Activated CD4-positive, alpha-beta T cell treated with anti-CD3 and anti-CD28 coated beads, Interleukin-2, amount 10 ng/mL, durations not matched to agents 7 days and 5 days (primary cell): Measurements from ENCODE around the gene ZFP36L2. TPM values are rescaled to one million over a fixed set of nuclear protein-coding genes. Genes with fewer than 3 reads are reported as not detected.

Experiments used
- CTCF ChIA-PET: fragments of 350-600 bp; sonication (Branson Sonifier 250); formaldehyde crosslinking; loops from one replicate; lab custom pipeline; 2021; ENCODE audit warnings: antibody characterized with exemption; lab: Charles Lee
- POLR2A ChIA-PET: fragments of 350-600 bp; sonication (Branson Sonifier 250); formaldehyde crosslinking; loops from one replicate; lab custom pipeline; 2021; ENCODE audit warnings: antibody characterized with exemption; lab: Charles Lee
- DNase-seq: peaks from one replicate; pipeline ENCODE4 v3.0.0-alpha.2; 2020
- H3K27ac Mint-ChIP-seq: one replicate; pipeline ENCODE4 v1.8.0; 2021; ENCODE audit warnings: mild to moderate bottlenecking, moderate library complexity, mixed read lengths
- H3K27me3 Mint-ChIP-seq: one replicate; pipeline ENCODE4 v1.8.0; 2021; ENCODE audit warnings: mixed read lengths
- H3K36me3 Mint-ChIP-seq: one replicate; pipeline ENCODE4 v1.8.0; 2021; ENCODE audit warnings: low read depth, mixed read lengths
- H3K4me1 Mint-ChIP-seq: one replicate; pipeline ENCODE4 v1.8.0; 2021; ENCODE audit warnings: mixed read lengths
- H3K4me3 Mint-ChIP-seq: one replicate; pipeline ENCODE4 v1.8.0; 2021; ENCODE audit warnings: mild to moderate bottlenecking, moderate library complexity, mixed read lengths
- H3K9me3 Mint-ChIP-seq: one replicate; pipeline ENCODE4 v1.8.0; 2021; ENCODE audit warnings: mixed read lengths
- total RNA-seq, 2 experiments: library from RNA; stranded (reverse); gene quantifications; one replicate each; pipeline ENCODE4 v1.2.3, GENCODE V29; 2021

The ZFP36L2 gene
- total RNA-seq, 2 experiments from 2014 or later: 210 to 228 TPM

GRCh38 chr2:43265001-43265400, 38.6 kb upstream of the ZFP36L2 start:
- no peak for DNase-seq
- Mint-ChIP-seq H3K9me3 (no peaks in the 10 kb centered on the region), H3K4me1 (peaks cover 8% of the 10 kb centered on the region), H3K27ac (no peak overlapping the region), H3K27me3 (no peaks in the 10 kb centered on the region), H3K4me3 (no peak overlapping the region), H3K36me3 (no peaks in the 10 kb centered on the region)
- ChIA-PET POLR2A (no interaction called here), CTCF (interaction anchor here (0.5 to 1.5 kb wide), 2 partner anchors 36 to 70 kb away, joined by 3 read pairs; no protein-coding TSS in a partner anchor)

DNA sequence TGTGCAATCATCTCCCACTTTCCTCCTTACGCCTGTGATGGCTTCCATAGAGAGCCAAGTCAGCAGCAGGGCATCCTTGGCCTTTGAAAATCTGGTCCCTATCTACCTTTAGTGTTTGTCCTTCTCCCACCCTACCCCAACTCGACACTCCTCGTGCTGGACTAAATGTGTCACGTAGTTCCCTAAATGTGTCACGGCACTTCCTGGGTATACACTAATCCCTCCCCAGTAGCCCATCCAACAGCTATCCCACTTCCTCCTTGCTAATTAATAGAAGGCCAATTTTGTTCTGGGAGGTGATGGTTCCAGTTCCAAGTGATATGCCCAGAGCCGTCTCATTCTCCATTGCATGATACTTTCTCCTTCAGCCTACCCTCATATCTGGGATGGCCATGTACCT, 36.5 kb upstream of the ZFP36L2 start:
- Mint-ChIP-seq H3K27me3 (no peaks in the 10 kb centered on the region), H3K36me3 (no peaks in the 10 kb centered on the region), H3K4me1 (no peaks in the 10 kb centered on the region), H3K27ac (no peak overlapping the region), H3K9me3 (no peaks in the 10 kb centered on the region), H3K4me3 (no peak overlapping the region)
- ChIA-PET POLR2A (no interaction called here), CTCF (interaction anchor here (0.8 to 0.9 kb wide), 2 partner anchors 136 to 221 kb away, joined by 3 read pairs; no protein-coding TSS in a partner anchor)
- DNase-seq: no peak

DNA sequence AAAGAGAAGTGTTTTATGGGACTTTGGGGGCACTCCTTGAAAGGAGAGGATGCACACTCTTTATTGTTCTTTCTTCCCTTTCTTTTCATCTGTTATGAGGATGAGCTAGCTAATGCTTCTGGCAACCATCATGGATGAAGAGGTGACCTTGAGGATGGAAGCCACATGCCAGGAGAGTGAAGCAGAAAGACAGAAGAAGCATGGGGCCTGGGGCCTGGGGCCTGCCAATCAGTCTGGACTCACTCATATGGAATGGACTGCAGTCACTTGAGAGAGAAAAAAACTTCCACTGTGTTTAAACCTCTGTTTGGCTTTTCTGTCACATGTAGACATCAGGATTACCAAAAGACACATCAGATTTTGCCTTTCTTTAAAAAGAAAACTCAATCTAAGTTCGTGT, 35.8 kb upstream of the ZFP36L2 start:
- Mint-ChIP-seq H3K36me3 (no peaks in the 10 kb centered on the region), H3K9me3 (no peaks in the 10 kb centered on the region), H3K4me3 (no peak overlapping the region), H3K27me3 (no peaks in the 10 kb centered on the region), H3K27ac (no peak overlapping the region), H3K4me1 (no peaks in the 10 kb centered on the region)
- no peak for DNase-seq
- CTCF ChIA-PET: interaction anchor here (0.9 to 1.0 kb wide), 2 partner anchors 135 to 365 kb away, joined by 3 read pairs; no protein-coding TSS in a partner anchor
- POLR2A ChIA-PET: no interaction called here

- Mint-ChIP-seq H3K4me3 (no peak overlapping the region), H3K9me3 (no peaks in the 10 kb centered on the region), H3K27ac (no peak overlapping the region), H3K4me1 (no peaks in the 10 kb centered on the region), H3K36me3 (no peaks in the 10 kb centered on the region), H3K27me3 (no peaks in the 10 kb centered on the region)
- ChIA-PET CTCF (interaction anchor here (1.4 kb wide), 1 partner anchor 14 kb away, joined by 6 read pairs; no protein-coding TSS in a partner anchor), POLR2A (no interaction called here)
- DNase-seq: no peak
Observed at GRCh38 chr2:43259512-43259911, 33.1 kb upstream of the ZFP36L2 start.

DNA sequence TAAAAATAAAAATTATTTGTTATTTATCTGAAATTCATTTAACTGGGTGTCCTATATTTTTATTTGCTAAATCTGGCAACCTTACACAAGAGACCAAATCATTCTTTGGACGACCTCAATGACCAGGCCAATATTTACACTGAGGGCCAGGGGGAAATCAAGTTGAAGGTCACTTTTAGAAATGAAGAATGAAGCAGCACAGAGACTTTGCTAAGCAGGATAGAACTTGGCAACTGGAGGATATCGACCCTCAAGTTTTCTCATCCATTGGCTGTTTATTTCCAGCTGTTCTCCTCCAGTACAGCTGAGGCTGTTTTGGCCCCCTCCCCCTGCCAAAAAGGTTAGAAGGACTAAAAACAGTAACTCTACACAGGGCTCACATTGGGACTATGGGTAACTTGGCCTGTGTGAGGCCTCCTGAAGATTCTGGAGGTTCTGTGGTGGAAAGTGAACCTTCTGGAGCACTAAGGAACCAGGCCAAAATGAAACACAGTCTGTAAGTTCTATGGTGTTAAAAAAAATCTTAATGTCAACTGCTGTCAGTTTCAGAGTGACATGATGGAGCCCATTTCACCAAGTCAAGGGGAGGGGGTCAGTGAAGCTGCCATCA, 32.2 kb upstream of the ZFP36L2 start:
- no peak overlapping the region for H3K27ac Mint-ChIP-seq
- no peaks in the 10 kb centered on the region for H3K27me3 Mint-ChIP-seq
- H3K9me3 Mint-ChIP-seq: no peaks in the 10 kb centered on the region
- H3K4me1 Mint-ChIP-seq: no peaks in the 10 kb centered on the region
- CTCF ChIA-PET: interaction anchor here (1.4 kb wide), 1 partner anchor 13 kb away, joined by 6 read pairs; no protein-coding TSS in a partner anchor
- POLR2A ChIA-PET: no interaction called here
- H3K36me3 Mint-ChIP-seq: no peaks in the 10 kb centered on the region
- no peak for DNase-seq
- H3K4me3 Mint-ChIP-seq: no peak overlapping the region

DNA sequence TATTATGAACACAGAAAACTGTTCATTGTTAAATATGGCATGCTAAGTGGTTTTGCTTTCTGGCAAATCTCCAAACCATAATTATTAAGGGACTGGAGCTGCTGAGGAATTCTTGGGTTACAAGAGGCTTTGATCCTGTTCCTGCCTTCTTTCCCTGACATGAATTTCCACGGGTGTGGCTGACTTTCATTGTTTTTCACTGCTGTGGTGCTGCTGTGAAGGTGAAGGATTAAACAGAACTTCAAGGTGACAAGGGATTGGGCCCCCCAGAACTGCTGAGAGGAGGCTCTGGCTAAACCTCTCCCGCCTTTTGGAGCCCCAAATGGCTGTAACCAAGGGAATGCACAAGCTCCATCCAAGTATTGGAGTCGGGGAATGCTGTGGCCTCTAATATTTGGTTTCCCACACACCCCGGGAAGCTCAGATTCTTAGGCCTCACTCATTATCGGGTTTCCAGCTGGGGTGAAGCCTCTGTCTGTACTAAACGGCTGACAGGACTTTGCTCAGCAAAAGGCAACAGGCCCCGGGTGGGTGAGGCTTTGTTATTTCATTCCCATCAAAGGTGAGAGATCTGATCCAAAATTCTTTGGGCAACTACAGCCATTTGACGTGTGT, 29.0 kb upstream of the ZFP36L2 start:
- CTCF ChIA-PET: interaction anchor here (1.6 kb wide), 1 partner anchor 10 kb away, joined by 4 read pairs; no protein-coding TSS in a partner anchor

DNA sequence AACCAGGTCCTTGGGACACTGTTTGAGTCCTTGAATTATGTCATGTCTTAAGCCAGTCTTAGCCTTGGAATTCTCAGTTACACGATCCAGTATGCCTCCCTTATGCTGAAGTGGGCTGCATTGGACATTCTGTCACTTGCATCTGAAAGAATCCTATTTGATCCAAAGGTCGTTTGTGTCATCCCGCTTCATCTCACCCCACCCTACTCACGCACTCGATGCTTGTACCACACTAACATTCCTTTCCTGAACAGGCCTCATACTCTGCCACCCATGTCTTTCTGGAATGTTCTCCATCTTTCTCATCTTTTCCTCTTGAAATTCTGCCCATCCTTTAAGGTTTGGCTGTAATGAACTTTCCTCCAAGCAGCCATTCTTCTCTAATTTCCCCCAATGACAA, 27.9 kb upstream of the ZFP36L2 start:
- H3K9me3 Mint-ChIP-seq: no peaks in the 10 kb centered on the region
- H3K27ac Mint-ChIP-seq: no peak overlapping the region
- no peak overlapping the region for H3K4me3 Mint-ChIP-seq
- no peaks in the 10 kb centered on the region for H3K4me1 Mint-ChIP-seq
- POLR2A ChIA-PET: no interaction called here
- H3K36me3 Mint-ChIP-seq: no peaks in the 10 kb centered on the region
- CTCF ChIA-PET: interaction anchor here (1.6 kb wide), 1 partner anchor 9 kb away, joined by 4 read pairs; no protein-coding TSS in a partner anchor
- no peak for DNase-seq
- H3K27me3 Mint-ChIP-seq: no peaks in the 10 kb centered on the region

More for the DNA sequence above, 29.0 kb upstream of the ZFP36L2 start:
- H3K27me3 Mint-ChIP-seq: no peaks in the 10 kb centered on the region
- no peaks in the 10 kb centered on the region for H3K4me1 Mint-ChIP-seq
- POLR2A ChIA-PET: no interaction called here
- no peak overlapping the region for H3K4me3 Mint-ChIP-seq
- no peak for DNase-seq
- H3K27ac Mint-ChIP-seq: no peak overlapping the region
- H3K9me3 Mint-ChIP-seq: no peaks in the 10 kb centered on the region
- no peaks in the 10 kb centered on the region for H3K36me3 Mint-ChIP-seq

- DNase-seq: no peak
- H3K4me1 Mint-ChIP-seq: no peaks in the 10 kb centered on the region
- H3K36me3 Mint-ChIP-seq: no peaks in the 10 kb centered on the region
- no peaks in the 10 kb centered on the region for H3K27me3 Mint-ChIP-seq
- ChIA-PET CTCF (no interaction called here), POLR2A (no interaction called here)
- H3K9me3 Mint-ChIP-seq: no peaks in the 10 kb centered on the region
- no peak overlapping the region for H3K27ac Mint-ChIP-seq
- no peak overlapping the region for H3K4me3 Mint-ChIP-seq
Observed at GRCh38 chr2:43251171-43251731, 24.8 kb upstream of the ZFP36L2 start.

GRCh38 chr2:43250015-43250414, 23.6 kb upstream of the ZFP36L2 start:
- Mint-ChIP-seq H3K27ac (no peak overlapping the region), H3K36me3 (no peaks in the 10 kb centered on the region), H3K4me1 (no peaks in the 10 kb centered on the region), H3K27me3 (no peaks in the 10 kb centered on the region), H3K4me3 (no peak overlapping the region), H3K9me3 (no peaks in the 10 kb centered on the region)
- POLR2A ChIA-PET: no interaction called here
- DNase-seq: no peak
- CTCF ChIA-PET: no interaction called here

DNA sequence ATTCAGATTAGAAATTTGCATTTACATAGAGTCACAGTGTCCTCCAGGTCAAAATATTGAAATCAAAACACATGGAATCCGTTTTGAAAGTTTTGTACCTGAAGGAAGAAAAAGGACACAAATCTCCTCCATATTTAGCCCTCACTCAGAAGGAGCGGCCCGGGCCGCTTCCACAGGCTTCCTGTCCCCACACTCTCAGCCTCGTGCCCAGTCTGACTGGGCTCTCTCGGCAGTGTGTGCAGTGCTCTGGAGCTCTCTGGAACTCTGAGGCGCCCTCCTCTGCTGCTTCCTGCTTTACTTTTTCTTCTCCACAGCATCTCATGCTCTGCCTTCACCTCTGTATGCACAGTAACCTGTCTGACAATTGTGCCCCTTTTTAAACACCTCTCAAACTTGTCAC, 22.2 kb upstream of the ZFP36L2 start:
- Mint-ChIP-seq H3K36me3 (no peaks in the 10 kb centered on the region), H3K9me3 (no peaks in the 10 kb centered on the region), H3K4me1 (no peaks in the 10 kb centered on the region), H3K4me3 (no peak overlapping the region), H3K27me3 (no peaks in the 10 kb centered on the region), H3K27ac (no peak overlapping the region)
- no peak for DNase-seq
- CTCF ChIA-PET: no interaction called here
- POLR2A ChIA-PET: no interaction called here

DNA sequence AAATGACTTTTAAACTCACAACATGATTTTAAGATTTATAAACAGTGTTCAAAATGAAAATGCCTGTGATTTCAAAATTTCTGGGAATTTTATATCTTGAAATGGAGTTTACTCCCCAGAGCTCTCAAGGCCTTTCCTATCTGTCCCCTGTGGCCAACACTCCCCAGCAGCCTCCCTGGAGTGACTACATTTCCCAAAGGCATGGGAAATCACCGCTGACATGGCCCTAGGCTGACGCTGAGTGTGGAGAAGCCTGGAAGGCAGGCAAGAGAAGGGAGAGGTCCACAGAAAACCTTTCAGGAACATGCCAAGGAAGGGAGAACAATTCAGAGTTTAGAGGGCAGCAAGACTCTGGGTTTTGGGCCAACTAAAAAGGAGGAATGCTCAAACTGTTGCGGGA, 20.2 kb upstream of the ZFP36L2 start:
- no peaks in the 10 kb centered on the region for H3K4me1 Mint-ChIP-seq
- no peak for DNase-seq
- no peaks in the 10 kb centered on the region for H3K9me3 Mint-ChIP-seq
- no peak overlapping the region for H3K27ac Mint-ChIP-seq
- H3K27me3 Mint-ChIP-seq: no peaks in the 10 kb centered on the region
- CTCF ChIA-PET: interaction anchor here (4.5 kb wide), 1 partner anchor 17 kb away, joined by 18 read pairs; no protein-coding TSS in a partner anchor
- POLR2A ChIA-PET: no interaction called here
- H3K36me3 Mint-ChIP-seq: no peaks in the 10 kb centered on the region
- no peak overlapping the region for H3K4me3 Mint-ChIP-seq

DNA sequence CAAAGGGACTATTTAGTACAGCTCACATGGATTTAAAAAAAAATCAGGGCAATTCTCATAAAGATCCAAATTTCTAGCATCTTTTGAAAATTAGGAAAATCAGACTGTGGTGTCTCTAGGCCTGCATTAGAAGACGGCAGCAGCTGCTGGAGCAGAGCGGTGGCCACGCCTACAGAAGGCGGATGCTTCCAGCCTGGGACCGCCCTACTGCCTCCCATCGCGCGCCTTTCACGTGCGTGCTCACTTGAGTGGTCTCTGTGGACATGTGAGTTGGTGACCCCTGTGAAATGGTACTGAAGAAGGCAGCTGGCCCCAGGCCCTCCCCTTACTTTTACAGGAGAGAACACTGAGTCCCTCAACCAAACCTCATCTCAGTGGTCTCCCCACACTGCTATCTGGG, 15.2 kb upstream of the ZFP36L2 start:
- POLR2A ChIA-PET: no interaction called here
- no peaks in the 10 kb centered on the region for H3K9me3 Mint-ChIP-seq
- H3K4me1 Mint-ChIP-seq: peaks cover 12% of the 10 kb centered on the region
- H3K4me3 Mint-ChIP-seq: no peak overlapping the region
- no peak for DNase-seq
- H3K36me3 Mint-ChIP-seq: peaks cover 1% of the 10 kb centered on the region
- no peaks in the 10 kb centered on the region for H3K27me3 Mint-ChIP-seq
- no peak overlapping the region for H3K27ac Mint-ChIP-seq
- CTCF ChIA-PET: interaction anchor here (0.9 to 1.2 kb wide), 2 partner anchors 175 to 413 kb away, joined by 3 to 5 read pairs; no protein-coding TSS in a partner anchor

DNA sequence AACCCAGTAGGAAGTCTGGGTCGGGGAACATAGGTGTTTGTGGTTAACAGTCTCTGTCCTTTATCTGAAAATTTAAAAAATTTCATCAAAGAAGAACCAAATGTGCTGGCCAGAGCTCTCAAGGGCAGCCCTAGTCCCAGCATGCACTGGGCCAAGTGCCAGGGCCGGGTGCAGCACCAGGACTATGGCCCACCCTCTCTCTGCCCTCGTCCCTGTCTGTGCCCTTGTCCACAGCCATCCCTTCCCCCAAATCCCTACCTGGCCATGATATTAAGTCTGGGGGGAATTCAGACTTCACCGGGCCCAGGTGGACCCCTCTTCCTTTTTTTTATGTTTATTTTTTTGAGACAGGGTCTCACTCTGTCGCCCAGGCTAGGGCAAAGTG, 14.4 kb upstream of the ZFP36L2 start:
- Mint-ChIP-seq H3K9me3 (no peaks in the 10 kb centered on the region), H3K4me3 (no peak overlapping the region), H3K27ac (no peak overlapping the region), H3K27me3 (no peaks in the 10 kb centered on the region), H3K4me1 (peaks cover 12% of the 10 kb centered on the region), H3K36me3 (peaks cover 1% of the 10 kb centered on the region)
- DNase-seq: no peak
- CTCF ChIA-PET: interaction anchor here (0.5 to 1.6 kb wide), 7 partner anchors 12 to 460 kb away, joined by 3 to 7 read pairs (median 4); no protein-coding TSS in a partner anchor
- POLR2A ChIA-PET: no interaction called here
